B cell (primary cell): ENCODE data around the gene FYN. TPM values are rescaled to one million over a fixed set of nuclear protein-coding genes. Genes with fewer than 3 reads are reported as not detected.

Source experiments
- ATAC-seq: fragments of 200-7000 bp; cut with Tn5 transposase; one replicate; pipeline ENCODE4 v1.10.0; 2021; ENCODE audit warnings: low read depth, mild to moderate bottlenecking, moderate number of reproducible peaks, moderate library complexity
- CTCF ChIA-PET: fragments of 350-600 bp; sonication (Branson Sonifier 250); formaldehyde crosslinking; loops from one replicate; lab custom pipeline; 2021; ENCODE audit warnings: antibody characterized with exemption, inconsistent platforms; lab: Charles Lee
- POLR2A ChIA-PET: fragments of 350-600 bp; sonication (Branson Sonifier 250); formaldehyde crosslinking; loops from one replicate; lab custom pipeline; 2021; ENCODE audit warnings: antibody characterized with exemption; lab: Charles Lee
- DNase-seq: peaks from one replicate; pipeline ENCODE4 v3.0.0; 2013
- H2AFZ ChIP-seq: 2 replicates; pipeline ENCODE4 v1.6.1; 2012; ENCODE audit warnings: mild to moderate bottlenecking, low read depth, low read length; ENCODE audit not compliant: insufficient read depth, poor library complexity, severe bottlenecking
- H3K27ac ChIP-seq, 2 donors: 1 replicate in 1 of 2; 2 replicates in 1 of 2; pipeline ENCODE4 v1.5.1; 2012 to 2013; ENCODE audit warnings: low read length in 2 of 2, mild to moderate bottlenecking in 2 of 2, moderate library complexity in 1 of 2
- H3K27me3 ChIP-seq, 4 experiments: fragments of 200-600 bp in 1 of 4; sonication (generic) in 1 of 4; replicated peaks in 1 of 4; 1 replicate in 2 of 4; 2 replicates in 2 of 4; pipeline versions ENCODE4 v1.6.1 to v1.7.0; 2013 to 2016; ENCODE audit warnings: low read length in 3 of 4, mild to moderate bottlenecking in 2 of 4, mixed read lengths in 1 of 4, moderate library complexity in 1 of 4; ENCODE audit not compliant: insufficient read depth in 4 of 4, control insufficient read depth in 3 of 4; ENCODE audit errors: control extremely low read depth in 1 of 4
- H3K36me3 ChIP-seq, 2 experiments: replicated peaks in 1 of 2; 1 replicate in 1 of 2; 2 replicates in 1 of 2; pipeline versions ENCODE4 v1.6.1 to v1.7.1; 2013; ENCODE audit warnings: low read length in 1 of 2; ENCODE audit not compliant: insufficient read depth in 2 of 2, control insufficient read depth in 1 of 2; ENCODE audit errors: control extremely low read depth in 1 of 2, extremely low read depth in 1 of 2
- H3K4me1 ChIP-seq, 2 donors: fragments of 200-600 bp in 1 of 2; sonication (generic) in 1 of 2; 1 replicate in 1 of 2; 2 replicates in 1 of 2; pipeline versions ENCODE4 v1.5.1 to v1.6.1; 2013 to 2017; ENCODE audit warnings: low read length in 2 of 2; ENCODE audit not compliant: control insufficient read depth in 2 of 2, insufficient read depth in 2 of 2
- H3K4me2 ChIP-seq: replicated peaks from 2 replicates; pipeline ENCODE3; 2012; ENCODE audit warnings: mild to moderate bottlenecking, low read depth, low read length; ENCODE audit not compliant: poor library complexity, severe bottlenecking
- H3K4me3 ChIP-seq, 5 experiments: fragments of 200-600 bp in 1 of 5; sonication (generic) in 1 of 5; 1 replicate in 3 of 5; 2 replicates in 2 of 5; pipeline versions ENCODE4 v1.5.1 to v1.7.0; 2011 to 2016; ENCODE audit warnings: low read length in 4 of 5, mild to moderate bottlenecking in 4 of 5, low read depth in 2 of 5, control low read depth in 1 of 5, moderate library complexity in 1 of 5; ENCODE audit not compliant: insufficient read depth in 1 of 5; ENCODE audit errors: control extremely low read depth in 1 of 5, extremely low read depth in 1 of 5
- H3K79me2 ChIP-seq: fragments of 200-600 bp; sonication (generic); one replicate; pipeline ENCODE4 v1.6.0; 2016; ENCODE audit warnings: low read length; ENCODE audit not compliant: control insufficient read depth, insufficient read depth
- H3K9ac ChIP-seq: fragments of 200-600 bp; sonication (generic); 2 replicates; pipeline ENCODE4 v1.6.1; 2017; ENCODE audit warnings: mild to moderate bottlenecking, low read length, moderate library complexity
- H3K9me3 ChIP-seq, 3 donors: one replicate each; pipeline versions ENCODE4 v1.6.1 to v1.7.1; 2013; ENCODE audit warnings: low read length in 2 of 3; ENCODE audit not compliant: control insufficient read depth in 2 of 3, insufficient read depth in 1 of 3; ENCODE audit errors: control extremely low read depth in 1 of 3
- H4K20me1 ChIP-seq: 2 replicates; pipeline ENCODE4 v1.6.0; 2012; ENCODE audit warnings: mild to moderate bottlenecking, low read length; ENCODE audit not compliant: insufficient read depth, control insufficient read depth, poor library complexity, severe bottlenecking
- H3K27ac Mint-ChIP-seq: one replicate; pipeline ENCODE4 v1.8.0; 2021; ENCODE audit warnings: mixed read lengths
- H3K27me3 Mint-ChIP-seq: one replicate; pipeline ENCODE4 v1.8.0; 2021; ENCODE audit warnings: mixed read lengths
- H3K4me1 Mint-ChIP-seq: one replicate; pipeline ENCODE4 v1.8.0; 2021; ENCODE audit warnings: mixed read lengths
- H3K4me3 Mint-ChIP-seq: one replicate; pipeline ENCODE4 v1.8.0; 2021; ENCODE audit warnings: mixed read lengths
- H3K9me3 Mint-ChIP-seq: one replicate; pipeline ENCODE4 v1.8.0; 2022; ENCODE audit warnings: mixed read lengths; ENCODE audit not compliant: insufficient read depth
- CTCF ChIP-seq: fragments of 200-600 bp; IDR thresholded peaks from one replicate; pipeline ENCODE4 v1.8.0; 2022; ENCODE audit warnings: antibody characterized with exemption, mild to moderate bottlenecking
- EZH2 ChIP-seq: IDR thresholded peaks from 2 replicates; pipeline ENCODE4 v1.6.1; 2012; ENCODE audit warnings: borderline replicate concordance, low read depth, mild to moderate bottlenecking, moderate library complexity, low read length; ENCODE audit not compliant: insufficient read depth, poor library complexity, severe bottlenecking
- WGBS: methylation state at CpG from one replicate; pipeline ENCODE4 v1.1.5; 2013; ENCODE audit warnings: missing lambda C conversion rate; ENCODE audit not compliant: insufficient coverage; 5-methylcytosine and 5-hydroxymethylcytosine counted together
- intact Hi-C: fragments of 100-400 bp; cut with micrococcal nuclease; formaldehyde crosslinking; loops from one replicate; pipeline ENCODE4 v1.10.0; 2022
- polyA plus RNA-seq: library from polyadenylated mRNA; depleted of rRNA; stranded (reverse); fragments of >200 nt; gene quantifications from 2 replicates; pipeline ENCODE4 v1.2.3, GENCODE V29; 2012
- total RNA-seq, 2 donors: library from RNA; stranded (reverse); fragments of 120-200 nt in 1 of 2; gene quantifications; 1 replicate in 1 of 2; 2 replicates in 1 of 2; pipeline versions ENCODE4 v1.2.3 to v1.2.4, GENCODE V29; 2013 to 2022

FYN gene
- total and polyA plus RNA-seq, 2 donors (not counting 1 experiment from before 2014, with no cell fraction given): 54.1 to 94.0 TPM

GRCh38 chr6:111750753-111751673 lies 122.2 kb downstream of the FYN start:
- no peaks in the 10 kb centered on the region for H4K20me1 ChIP-seq
- ChIA-PET POLR2A (no interaction called here), CTCF (interaction anchor here (3.3 kb wide), 1 partner anchor 12 kb away, joined by 18 read pairs; no protein-coding TSS in a partner anchor)
- H3K36me3 ChIP-seq: no peaks in the 10 kb centered on the region
- peak overlapping the region; percentile 35 for H3K9ac ChIP-seq
- H3K4me3 ChIP-seq: peak overlapping the region in 1 of 5 experiments; percentile 40
- WGBS: no CpG with 5 or more reads among the region's 6 CpGs
- Mint-ChIP-seq H3K27me3 (no peaks in the 10 kb centered on the region), H3K9me3 (no peaks in the 10 kb centered on the region), H3K4me3 (peak overlapping the region; percentile 69), H3K27ac (peak overlapping the region; percentile 94), H3K4me1 (peaks cover 76% of the 10 kb centered on the region)
- no peak for TF ChIP-seq EZH2
- TF ChIP-seq CTCF: no peak
- H3K79me2 ChIP-seq: peaks cover 48% of the 10 kb centered on the region
- no peaks in the 10 kb centered on the region for H3K9me3 ChIP-seq
- DNase-seq (peak; percentile 54), ATAC-seq (peak; percentile 62)
- peak overlapping the region; percentile 69 for H3K4me2 ChIP-seq
- H3K27ac ChIP-seq: peak overlapping the region; percentile 35 to 68
- intact Hi-C loops: no loop called here
- peaks cover 68 to 75% of the 10 kb centered on the region in 2 donors for H3K4me1 ChIP-seq
- no peaks in the 10 kb centered on the region for H3K27me3 ChIP-seq
- H2AFZ ChIP-seq: peak overlapping the region; percentile 20

GRCh38 chr6:111750153-111750552 lies 123.1 kb downstream of the FYN start:
- ATAC-seq (no peak), DNase-seq (no peak)
- POLR2A ChIA-PET: no interaction called here
- H3K27me3 Mint-ChIP-seq: no peaks in the 10 kb centered on the region
- H2AFZ ChIP-seq: no peak overlapping the region
- WGBS: 100% methylated on average over 2 of the region's 7 CpGs
- no peaks in the 10 kb centered on the region for H4K20me1 ChIP-seq
- H3K36me3 ChIP-seq: peaks cover 0 to 2% of the 10 kb centered on the region in 2 experiments
- TF ChIP-seq CTCF: no peak
- TF ChIP-seq EZH2: no peak
- H3K9me3 Mint-ChIP-seq: no peaks in the 10 kb centered on the region
- peaks cover 52% of the 10 kb centered on the region for H3K79me2 ChIP-seq
- peaks cover 83% of the 10 kb centered on the region for H3K4me1 Mint-ChIP-seq
- H3K4me2 ChIP-seq: peak overlapping the region; percentile 69
- H3K27me3 ChIP-seq: no peaks in the 10 kb centered on the region
- no peak overlapping the region for H3K27ac Mint-ChIP-seq
- no peak overlapping the region for H3K27ac ChIP-seq
- H3K4me3 ChIP-seq: no peak overlapping the region
- H3K9me3 ChIP-seq: no peaks in the 10 kb centered on the region
- peak overlapping the region; percentile 43 for H3K4me3 Mint-ChIP-seq
- CTCF ChIA-PET: no interaction called here
- H3K9ac ChIP-seq: no peak overlapping the region
- peaks cover 68 to 75% of the 10 kb centered on the region in 2 donors for H3K4me1 ChIP-seq
- intact Hi-C loops: no loop called here
